Measurements from ENCODE around the gene NCOA3.

The NCOA3 gene

DNA sequence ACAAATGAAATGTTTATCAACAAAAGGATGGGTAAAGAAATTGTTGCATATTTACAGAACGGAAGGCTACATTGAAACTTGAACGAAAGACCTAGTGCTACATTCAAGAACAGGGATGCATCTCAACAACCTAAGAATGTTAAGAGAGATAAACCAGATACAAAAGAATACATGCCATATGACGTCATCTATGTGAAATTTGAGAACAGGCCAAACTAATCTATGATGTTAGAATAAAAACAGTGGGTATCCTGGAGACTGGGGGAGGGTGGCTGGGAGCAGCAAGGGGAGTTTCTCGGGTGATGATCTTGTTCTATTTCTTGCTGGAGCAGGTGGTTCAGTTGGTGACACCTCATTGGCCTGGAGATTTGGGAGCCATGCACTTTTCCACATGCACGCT, 202.1 kb downstream of the NCOA3 start:
- no peak for DNase-seq (ENCODE audit: low spot score)

GRCh38 chr20:47704746-47705496, 203.2 kb downstream of the NCOA3 start:
- no peak for TF ChIP-seq CTCF (IDR thresholded peaks at IDR 0.05; ENCODE audit: extremely low read depth, missing control alignments)
- DNase-seq (ENCODE audit: low spot score), result no peak

More for the DNA sequence above, 202.1 kb downstream of the NCOA3 start:
- TF ChIP-seq CTCF (IDR thresholded peaks at IDR 0.05; ENCODE audit: extremely low read depth, missing control alignments), result no peak

DNA sequence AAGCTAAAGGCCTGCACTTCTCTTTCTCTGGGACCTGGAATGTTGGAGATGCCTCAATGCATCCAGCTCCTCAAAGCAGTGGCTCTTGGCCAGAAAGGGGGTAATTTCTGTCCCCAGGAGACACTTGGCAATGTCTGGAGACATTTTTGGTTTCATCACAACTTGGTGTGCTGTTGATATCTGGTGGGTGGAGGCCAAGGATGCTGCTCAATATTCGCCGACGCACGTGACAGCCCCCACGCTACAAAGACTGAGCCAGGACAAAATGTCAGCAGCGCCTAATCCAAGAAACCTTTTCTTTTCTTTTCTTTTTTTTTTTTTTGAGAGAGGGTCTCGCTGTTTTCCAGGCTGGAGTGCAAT, 203.8 kb downstream of the NCOA3 start:
- no peak for DNase-seq (ENCODE audit: low spot score)
- no peak for TF ChIP-seq CTCF (IDR thresholded peaks at IDR 0.05; ENCODE audit: extremely low read depth, missing control alignments)

DNA sequence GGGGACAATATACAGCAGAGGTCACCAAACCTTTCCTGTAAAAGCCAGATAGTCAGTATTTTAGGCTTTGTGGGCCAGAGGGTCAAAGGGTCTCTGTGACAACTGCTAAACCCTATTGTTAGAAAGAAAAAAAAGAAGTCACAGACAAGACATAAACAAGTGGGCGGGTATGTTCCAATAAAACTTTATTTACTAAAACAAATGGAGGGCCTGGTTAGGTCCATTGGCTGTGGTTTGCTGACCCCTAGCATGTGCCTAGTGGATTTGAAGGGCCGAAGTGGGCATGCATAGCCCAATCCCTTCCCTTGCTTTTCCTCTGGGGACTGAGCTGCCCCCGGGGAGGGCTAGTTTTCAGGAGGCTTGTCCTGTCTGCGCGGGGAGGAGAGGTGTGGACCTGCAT, 204.7 kb downstream of the NCOA3 start:
- DNase-seq (ENCODE audit: low spot score), result no peak

More for the DNA sequence above, 204.7 kb downstream of the NCOA3 start:
- no peak for TF ChIP-seq CTCF (IDR thresholded peaks at IDR 0.05; ENCODE audit: extremely low read depth, missing control alignments)

All from GM20000 (cell line).